NCI-H187 (cell line): ENCODE results near the gene FTO.

Source experiments
- DNase-seq, 2 experiments: peaks; one replicate each; lab custom pipeline; 2025; lab: John Stamatoyannopoulos, UW

Gene FTO

GRCh38 chr16:53755026-53755910 is 51.3 kb downstream of the FTO start:
- DNase-seq: peak in 1 of 2 experiments; percentile 33

GRCh38 chr16:53756275-53756996 is 52.5 kb downstream of the FTO start:
- no peak for DNase-seq

GRCh38 chr16:53757971-53758609 is 54.1 kb downstream of the FTO start:
- DNase-seq: no peak

GRCh38 chr16:53761962-53762703 is 58.2 kb downstream of the FTO start:
- no peak for DNase-seq

- no peak for DNase-seq
These were observed 62.5 kb downstream of the FTO start for GRCh38 chr16:53766304-53767016.

- DNase-seq: no peak
These were observed 64.2 kb downstream of the FTO start for GRCh38 chr16:53768167-53768566.

GRCh38 chr16:53768593-53768992 is 64.6 kb downstream of the FTO start:
- no peak for DNase-seq

GRCh38 chr16:53769185-53769584 is 65.2 kb downstream of the FTO start:
- DNase-seq: no peak

- no peak for DNase-seq
These were observed 65.8 kb downstream of the FTO start for GRCh38 chr16:53769787-53770186.

- DNase-seq: no peak
These were observed 66.7 kb downstream of the FTO start for GRCh38 chr16:53770641-53771040.

GRCh38 chr16:53771655-53772497 is 67.9 kb downstream of the FTO start:
- DNase-seq: no peak

- DNase-seq: peak in 1 of 2 experiments; percentile 30
These were observed 69.3 kb downstream of the FTO start for GRCh38 chr16:53773150-53773846.

GRCh38 chr16:53773881-53774280 is 69.9 kb downstream of the FTO start:
- DNase-seq: no peak

- no peak for DNase-seq
These were observed 71.3 kb downstream of the FTO start for GRCh38 chr16:53775106-53775820.

- no peak for DNase-seq
These were observed 72.0 kb downstream of the FTO start for GRCh38 chr16:53775821-53776431.

- DNase-seq: no peak
These were observed 75.2 kb downstream of the FTO start for GRCh38 chr16:53779186-53779585.

GRCh38 chr16:53780051-53780450 is 76.1 kb downstream of the FTO start:
- no peak for DNase-seq

GRCh38 chr16:53781023-53781605 is 77.2 kb downstream of the FTO start:
- no peak for DNase-seq
